AG04449 (cell line): ENCODE measurements around the gene SSR4.

ENCODE experiments used
- CTCF ChIA-PET: fragments of 350-600 bp; formaldehyde crosslinking; extraction: SDS; loops from one replicate; lab custom pipeline; 2021; ENCODE audit warnings: antibody characterized with exemption; lab: Yijun Ruan, JAX
- POLR2A ChIA-PET: fragments of 400-600, 350-600 bp; formaldehyde crosslinking; extraction: SDS; loops from one replicate; lab custom pipeline; 2020; ENCODE audit warnings: antibody characterized with exemption, inconsistent platforms; lab: Yijun Ruan, JAX
- DNase-seq: peaks from one replicate; pipeline ENCODE4 v3.0.0-alpha.2; 2010; ENCODE audit warnings: low read depth, low spot score
- H3K4me3 ChIP-seq: 2 replicates; pipeline ENCODE4 v1.5.1; 2011; ENCODE audit warnings: low read depth, mild to moderate bottlenecking, control low read depth, low read length
- TF ChIP-seq, protein P1 (sequence below): IDR thresholded peaks from one replicate; pipeline ENCODE4 v1.5.1; 2011; ENCODE audit warnings: mild to moderate bottlenecking, moderate library complexity, low read length, control low read depth, inconsistent platforms; ENCODE audit not compliant: insufficient read depth; ENCODE audit errors: missing control alignments

Gene SSR4

DNA sequence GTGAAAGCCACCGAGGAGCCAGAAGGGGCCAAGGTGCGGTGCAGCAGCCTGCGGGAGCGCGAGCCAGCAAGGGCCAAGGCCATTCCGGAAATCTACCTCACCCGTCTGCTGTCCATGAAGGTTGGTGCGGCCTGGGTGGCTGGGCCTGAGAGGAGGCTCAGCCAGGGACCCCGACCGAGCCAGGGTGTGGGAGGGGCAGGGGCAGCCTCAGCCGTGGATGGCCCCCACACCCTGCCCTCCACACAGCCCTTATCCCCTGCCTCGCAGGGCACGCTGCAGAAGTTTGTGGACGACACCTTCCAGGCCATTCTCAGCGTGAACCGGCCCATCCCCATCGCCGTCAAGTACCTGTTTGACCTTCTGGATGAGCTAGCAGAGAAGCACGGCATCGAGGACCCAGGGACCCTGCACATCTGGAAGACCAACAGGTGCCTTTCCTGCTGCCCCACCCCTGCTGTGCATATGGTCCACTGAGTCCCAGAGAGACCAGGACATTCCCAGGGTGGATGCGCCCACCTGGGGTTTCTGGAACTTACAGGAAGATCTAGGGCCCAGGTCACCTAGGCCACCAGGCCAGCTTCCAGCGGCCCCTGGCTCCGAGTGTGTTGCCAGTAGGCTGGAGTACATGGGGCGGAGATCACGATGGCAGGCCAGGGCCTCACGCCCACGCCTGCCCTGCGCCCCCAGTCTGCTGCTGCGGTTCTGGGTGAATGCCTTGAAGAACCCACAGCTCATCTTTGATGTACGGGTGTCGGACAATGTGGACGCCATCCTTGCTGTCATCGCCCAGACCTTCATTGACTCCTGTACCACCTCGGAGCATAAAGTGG lies 17.0 kb upstream of the SSR4 start:
- POLR2A ChIA-PET, result no interaction called here
- CTCF ChIA-PET, result interaction anchor here (0.7 kb wide), 1 partner anchor 170 kb away, joined by 3 read pairs; no protein-coding TSS in a partner anchor
- DNase-seq, result no peak
- TF ChIP-seq, protein P1, sequence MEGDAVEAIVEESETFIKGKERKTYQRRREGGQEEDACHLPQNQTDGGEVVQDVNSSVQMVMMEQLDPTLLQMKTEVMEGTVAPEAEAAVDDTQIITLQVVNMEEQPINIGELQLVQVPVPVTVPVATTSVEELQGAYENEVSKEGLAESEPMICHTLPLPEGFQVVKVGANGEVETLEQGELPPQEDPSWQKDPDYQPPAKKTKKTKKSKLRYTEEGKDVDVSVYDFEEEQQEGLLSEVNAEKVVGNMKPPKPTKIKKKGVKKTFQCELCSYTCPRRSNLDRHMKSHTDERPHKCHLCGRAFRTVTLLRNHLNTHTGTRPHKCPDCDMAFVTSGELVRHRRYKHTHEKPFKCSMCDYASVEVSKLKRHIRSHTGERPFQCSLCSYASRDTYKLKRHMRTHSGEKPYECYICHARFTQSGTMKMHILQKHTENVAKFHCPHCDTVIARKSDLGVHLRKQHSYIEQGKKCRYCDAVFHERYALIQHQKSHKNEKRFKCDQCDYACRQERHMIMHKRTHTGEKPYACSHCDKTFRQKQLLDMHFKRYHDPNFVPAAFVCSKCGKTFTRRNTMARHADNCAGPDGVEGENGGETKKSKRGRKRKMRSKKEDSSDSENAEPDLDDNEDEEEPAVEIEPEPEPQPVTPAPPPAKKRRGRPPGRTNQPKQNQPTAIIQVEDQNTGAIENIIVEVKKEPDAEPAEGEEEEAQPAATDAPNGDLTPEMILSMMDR, result no peak
- H3K4me3 ChIP-seq, result no peak overlapping the region

DNA sequence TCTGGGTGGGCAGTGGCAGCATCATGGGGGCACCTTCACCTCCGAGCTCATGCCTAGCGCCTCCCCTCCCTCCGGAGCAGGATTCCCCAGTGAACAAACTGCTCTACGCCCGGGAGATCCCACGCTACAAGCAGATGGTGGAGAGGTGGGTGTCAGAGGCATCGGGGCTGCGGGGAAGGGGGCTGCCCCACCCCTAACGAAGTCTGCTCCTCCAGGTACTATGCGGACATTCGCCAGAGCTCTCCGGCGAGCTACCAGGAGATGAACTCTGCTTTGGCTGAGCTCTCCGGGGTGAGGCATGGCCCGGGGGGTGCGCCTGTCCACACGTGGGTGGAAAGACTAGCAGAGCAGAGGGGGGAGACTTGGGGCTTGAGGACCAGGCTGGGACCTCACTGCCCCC lies 16.3 kb upstream of the SSR4 start:
- TF ChIP-seq, protein P1, result no peak
- DNase-seq, result no peak
- no peak overlapping the region for H3K4me3 ChIP-seq
- CTCF ChIA-PET, result interaction anchor here (0.7 kb wide), 1 partner anchor 169 kb away, joined by 3 read pairs; no protein-coding TSS in a partner anchor
- POLR2A ChIA-PET, result no interaction called here

DNA sequence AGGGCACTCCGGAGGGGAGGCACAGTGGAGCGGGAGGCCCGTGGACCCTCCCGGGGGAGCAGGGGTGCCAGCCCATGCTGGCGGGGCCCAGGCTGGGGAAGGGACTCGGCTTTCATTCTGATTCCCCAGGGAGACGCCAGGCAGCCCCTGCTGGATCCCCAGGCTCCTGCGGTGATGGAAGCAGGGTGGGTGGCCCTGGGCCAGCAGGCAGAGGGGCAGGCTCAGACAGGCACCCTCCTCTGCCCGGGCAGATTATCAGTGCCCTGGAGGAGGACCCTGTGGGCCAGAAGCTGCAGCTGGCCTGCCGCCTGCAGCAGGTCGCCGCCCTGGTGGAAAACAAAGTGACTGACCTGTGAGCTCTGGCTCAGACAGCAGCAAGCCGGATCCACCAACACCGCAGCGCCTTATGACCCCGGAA lies 15.8 kb upstream of the SSR4 start:
- no peak for DNase-seq
- ChIA-PET CTCF (no interaction called here), POLR2A (interaction anchor here (0.6 kb wide), 1 partner anchor 14 kb away, joined by 3 read pairs; no protein-coding TSS in a partner anchor)
- H3K4me3 ChIP-seq, result no peak overlapping the region
- TF ChIP-seq, protein P1, result no peak

DNA sequence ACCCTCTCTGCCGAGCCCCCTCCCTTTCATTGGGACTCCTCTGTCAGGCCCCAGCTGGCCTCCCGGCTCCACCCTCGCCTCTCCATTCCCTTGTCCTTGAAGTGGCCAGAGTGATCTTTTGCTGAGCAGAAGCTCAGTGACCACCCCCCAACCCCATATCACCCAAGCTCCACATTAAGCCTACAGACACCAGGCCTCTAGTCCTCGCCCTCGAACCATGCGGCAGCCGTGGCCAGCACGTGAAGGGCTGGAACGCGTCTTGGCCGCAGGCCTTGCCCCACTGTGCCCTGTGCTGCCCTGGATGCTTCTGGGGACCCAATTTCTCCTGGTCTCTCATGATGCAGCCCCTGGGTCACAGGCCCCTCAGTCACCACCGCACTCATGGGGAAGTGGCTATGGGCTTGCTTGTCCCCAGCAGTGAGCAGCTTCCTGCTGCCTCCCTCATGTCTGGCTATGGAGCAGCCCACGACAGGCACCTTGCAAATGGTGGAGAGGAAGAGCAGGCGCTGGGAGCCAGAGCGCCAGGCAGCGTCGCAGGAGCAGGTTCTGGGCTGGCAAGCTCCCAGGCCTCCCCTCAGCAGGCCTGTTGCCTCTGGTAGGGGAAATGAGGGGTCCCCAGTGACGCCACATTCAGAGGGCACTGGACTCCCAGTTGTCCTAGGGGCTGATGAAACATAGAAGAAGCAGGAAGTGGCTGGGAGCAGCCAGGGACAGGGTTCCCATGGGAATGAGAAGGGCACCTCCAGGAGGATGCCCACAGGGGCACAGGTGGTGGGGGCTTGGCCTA lies 14.4 kb upstream of the SSR4 start:
- no peak overlapping the region for H3K4me3 ChIP-seq
- CTCF ChIA-PET, result no interaction called here
- TF ChIP-seq, protein P1, result no peak
- DNase-seq, result no peak
- POLR2A ChIA-PET, result interaction anchor here (0.9 to 2.5 kb wide), 2 partner anchors 14 kb away, joined by 5 to 7 read pairs; partner anchors contain the start of genes IDH3G and SSR4

DNA sequence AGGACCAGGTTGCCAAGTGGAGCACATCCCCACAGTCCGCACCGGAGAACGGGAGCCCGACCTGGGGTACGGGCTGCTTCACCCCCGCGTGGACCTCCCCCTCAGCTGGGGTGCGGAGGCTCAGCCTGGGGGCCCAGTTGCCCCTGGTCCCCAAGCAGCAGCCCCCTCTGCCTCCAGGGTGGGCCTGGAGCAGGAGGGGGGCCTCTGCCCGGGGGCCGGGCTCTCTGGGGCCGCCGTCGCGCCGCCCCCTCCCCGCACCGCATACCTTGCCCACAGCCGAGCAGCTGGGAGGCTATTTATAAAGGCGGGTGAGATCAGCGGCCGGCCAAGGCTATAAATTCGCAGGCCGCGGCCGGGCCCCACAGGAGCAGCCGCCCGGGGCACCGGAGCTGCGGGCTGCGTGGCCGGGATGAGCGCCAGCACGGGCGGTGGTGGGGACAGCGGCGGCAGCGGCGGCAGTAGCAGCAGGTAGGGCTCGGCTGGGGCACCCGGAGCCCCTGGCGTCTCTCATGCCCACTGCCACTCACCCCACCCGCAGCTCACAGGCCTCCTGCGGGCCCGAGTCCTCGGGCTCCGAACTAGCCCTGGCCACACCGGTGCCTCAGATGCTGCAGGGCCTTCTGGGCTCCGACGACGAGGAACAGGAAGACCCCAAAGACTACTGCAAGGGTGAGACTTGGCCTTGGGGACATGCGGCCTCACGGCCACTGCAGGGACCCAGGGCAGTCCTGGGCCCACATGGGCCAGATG lies 13.6 kb upstream of the SSR4 start, which contains the start of gene SRPK3:
TSS of gene SRPK3 (plus strand) at position 364 of the 750 bp plus-strand sequence. CDS start at position 410, 46 bp downstream.
- ChIA-PET POLR2A (interaction anchor here (0.9 to 2.5 kb wide), 2 partner anchors 14 to 15 kb away, joined by 5 to 7 read pairs; partner anchors contain the start of genes IDH3G and SSR4), CTCF (interaction anchor here (0.8 to 2.1 kb wide), 2 partner anchors 13 to 166 kb away, joined by 3 to 8 read pairs; partner anchors contain the start of genes IDH3G and SSR4)
- no peak for DNase-seq

More for the DNA sequence above, 13.6 kb upstream of the SSR4 start, which contains the start of gene SRPK3:
- TF ChIP-seq, protein P1, result no peak
- no peak within 1 kb of the TSS for H3K4me3 ChIP-seq
